Esophagus muscularis mucosa (tissue), 4 donors: ENCODE measurements around the gene AGFG1.

Experiments used
- EP300 ChIP-seq: sonication (generic); formaldehyde crosslinking; IDR thresholded peaks from one replicate; pipeline ENCODE4 v1.6.1; 2017; ENCODE audit warnings: antibody characterized with exemption
- POLR2A ChIP-seq: fragments of 450-650 bp; IDR thresholded peaks from one replicate; pipeline ENCODE4 v1.6.1; 2017; ENCODE audit warnings: antibody characterized with exemption, moderate library complexity, mild to moderate bottlenecking, low read depth
- POLR2AphosphoS5 ChIP-seq, 2 donors: sonication (generic); formaldehyde crosslinking; IDR thresholded peaks; one replicate each; pipeline ENCODE4 v1.6.1; 2017; ENCODE audit warnings: antibody characterized with exemption in 2 of 2
- TF ChIP-seq, protein P1 (sequence below), 3 experiments: fragments of 200-600 bp in 2 of 3; fragments of 450-650 bp in 1 of 3; sonication (generic) in 2 of 3; IDR thresholded peaks; one replicate each; pipeline ENCODE4 v1.5.1; 2017 to 2019; ENCODE audit warnings: antibody characterized with exemption in 3 of 3, mild to moderate bottlenecking in 2 of 3, moderate library complexity in 1 of 3

GRCh38 chr2:227471924-227472264 is at the start of gene AGFG1:
- peak; percentile 79 to 82 for TF ChIP-seq POLR2AphosphoS5 (IDR thresholded peaks at IDR 0.05)
- peak; percentile 22 for TF ChIP-seq POLR2A
- TF ChIP-seq, protein P1, sequence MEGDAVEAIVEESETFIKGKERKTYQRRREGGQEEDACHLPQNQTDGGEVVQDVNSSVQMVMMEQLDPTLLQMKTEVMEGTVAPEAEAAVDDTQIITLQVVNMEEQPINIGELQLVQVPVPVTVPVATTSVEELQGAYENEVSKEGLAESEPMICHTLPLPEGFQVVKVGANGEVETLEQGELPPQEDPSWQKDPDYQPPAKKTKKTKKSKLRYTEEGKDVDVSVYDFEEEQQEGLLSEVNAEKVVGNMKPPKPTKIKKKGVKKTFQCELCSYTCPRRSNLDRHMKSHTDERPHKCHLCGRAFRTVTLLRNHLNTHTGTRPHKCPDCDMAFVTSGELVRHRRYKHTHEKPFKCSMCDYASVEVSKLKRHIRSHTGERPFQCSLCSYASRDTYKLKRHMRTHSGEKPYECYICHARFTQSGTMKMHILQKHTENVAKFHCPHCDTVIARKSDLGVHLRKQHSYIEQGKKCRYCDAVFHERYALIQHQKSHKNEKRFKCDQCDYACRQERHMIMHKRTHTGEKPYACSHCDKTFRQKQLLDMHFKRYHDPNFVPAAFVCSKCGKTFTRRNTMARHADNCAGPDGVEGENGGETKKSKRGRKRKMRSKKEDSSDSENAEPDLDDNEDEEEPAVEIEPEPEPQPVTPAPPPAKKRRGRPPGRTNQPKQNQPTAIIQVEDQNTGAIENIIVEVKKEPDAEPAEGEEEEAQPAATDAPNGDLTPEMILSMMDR (IDR thresholded peaks at IDR 0.05), result peak; percentile 97 to 100 (median 98)
- no peak for TF ChIP-seq EP300
